VCaP (cell line): Measurements from ENCODE around the gene THOC1.

Source experiments
- H3K27ac ChIP-seq: fragments of 450-650 bp; 2 replicates; pipeline ENCODE4 v1.5.1; 2017
- TF ChIP-seq, protein P1 (sequence below): fragments of 450-650 bp; conservative IDR thresholded peaks from 2 replicates; pipeline ENCODE4 v1.5.1; 2017; ENCODE audit warnings: mild to moderate bottlenecking, moderate library complexity

THOC1 gene

DNA sequence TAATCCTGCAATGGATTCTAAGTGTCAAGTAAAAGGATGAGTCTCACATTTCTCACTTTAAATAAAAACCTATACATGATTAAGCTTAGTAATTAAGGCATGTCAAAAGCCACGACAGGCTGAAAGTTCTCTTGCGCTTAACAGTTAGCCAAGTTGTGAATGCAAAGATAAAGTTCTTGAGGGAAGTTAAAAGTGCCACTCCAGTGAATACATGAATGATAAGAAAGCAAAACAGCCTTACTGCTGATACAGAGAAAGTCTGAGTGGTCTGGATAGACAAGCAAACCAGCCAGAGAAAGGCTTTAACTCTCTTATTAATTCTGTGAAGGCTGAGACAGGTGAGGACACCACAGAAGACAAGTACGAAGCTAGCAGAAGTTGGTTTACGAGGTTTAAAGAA, 12.7 kb downstream of the THOC1 start:
- TF ChIP-seq, protein P1, sequence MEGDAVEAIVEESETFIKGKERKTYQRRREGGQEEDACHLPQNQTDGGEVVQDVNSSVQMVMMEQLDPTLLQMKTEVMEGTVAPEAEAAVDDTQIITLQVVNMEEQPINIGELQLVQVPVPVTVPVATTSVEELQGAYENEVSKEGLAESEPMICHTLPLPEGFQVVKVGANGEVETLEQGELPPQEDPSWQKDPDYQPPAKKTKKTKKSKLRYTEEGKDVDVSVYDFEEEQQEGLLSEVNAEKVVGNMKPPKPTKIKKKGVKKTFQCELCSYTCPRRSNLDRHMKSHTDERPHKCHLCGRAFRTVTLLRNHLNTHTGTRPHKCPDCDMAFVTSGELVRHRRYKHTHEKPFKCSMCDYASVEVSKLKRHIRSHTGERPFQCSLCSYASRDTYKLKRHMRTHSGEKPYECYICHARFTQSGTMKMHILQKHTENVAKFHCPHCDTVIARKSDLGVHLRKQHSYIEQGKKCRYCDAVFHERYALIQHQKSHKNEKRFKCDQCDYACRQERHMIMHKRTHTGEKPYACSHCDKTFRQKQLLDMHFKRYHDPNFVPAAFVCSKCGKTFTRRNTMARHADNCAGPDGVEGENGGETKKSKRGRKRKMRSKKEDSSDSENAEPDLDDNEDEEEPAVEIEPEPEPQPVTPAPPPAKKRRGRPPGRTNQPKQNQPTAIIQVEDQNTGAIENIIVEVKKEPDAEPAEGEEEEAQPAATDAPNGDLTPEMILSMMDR = no peak
- no peak overlapping the region for H3K27ac ChIP-seq

GRCh38 chr18:253121-253520, 14.7 kb downstream of the THOC1 start:
- TF ChIP-seq, protein P1 = no peak
- no peak overlapping the region for H3K27ac ChIP-seq

DNA sequence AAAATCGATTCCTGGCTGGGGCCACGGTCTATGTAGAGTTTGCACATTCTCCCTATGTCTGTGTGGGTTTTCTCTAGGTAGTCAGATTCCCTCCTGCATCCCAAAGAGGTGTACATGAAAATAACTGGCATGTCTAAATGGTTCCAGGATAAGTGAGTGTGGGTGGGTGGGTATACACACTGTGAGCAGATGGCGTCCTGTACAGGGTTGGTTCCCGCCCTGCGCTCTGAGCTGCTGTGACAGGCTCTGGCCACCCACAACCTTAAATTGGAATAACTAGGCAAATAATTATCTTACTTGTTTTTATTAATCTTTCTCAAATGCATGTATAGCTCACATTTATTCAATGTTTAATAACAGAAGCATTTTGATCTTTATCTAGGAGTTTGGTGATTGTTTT, 16.3 kb downstream of the THOC1 start:
- no peak overlapping the region for H3K27ac ChIP-seq
- TF ChIP-seq, protein P1 = no peak

DNA sequence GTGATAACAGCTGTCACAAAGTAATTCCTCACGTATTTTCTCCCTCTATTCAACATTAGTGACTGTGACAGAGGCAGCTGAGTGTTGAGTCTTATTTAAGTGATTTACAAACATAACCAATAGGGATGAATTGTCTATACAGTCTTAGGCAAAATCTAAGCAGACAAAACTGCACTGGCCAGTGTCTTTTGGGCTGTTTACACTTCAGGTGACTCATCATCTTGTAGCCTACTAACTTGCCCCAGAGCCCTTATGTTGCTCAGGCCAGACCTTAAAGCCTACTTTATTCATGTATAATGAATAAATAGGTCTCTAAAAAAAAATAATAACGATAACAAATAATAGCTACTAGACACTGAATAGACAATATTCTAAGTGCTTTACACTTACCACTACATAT, 17.2 kb downstream of the THOC1 start:
- TF ChIP-seq, protein P1 = no peak
- no peak overlapping the region for H3K27ac ChIP-seq

DNA sequence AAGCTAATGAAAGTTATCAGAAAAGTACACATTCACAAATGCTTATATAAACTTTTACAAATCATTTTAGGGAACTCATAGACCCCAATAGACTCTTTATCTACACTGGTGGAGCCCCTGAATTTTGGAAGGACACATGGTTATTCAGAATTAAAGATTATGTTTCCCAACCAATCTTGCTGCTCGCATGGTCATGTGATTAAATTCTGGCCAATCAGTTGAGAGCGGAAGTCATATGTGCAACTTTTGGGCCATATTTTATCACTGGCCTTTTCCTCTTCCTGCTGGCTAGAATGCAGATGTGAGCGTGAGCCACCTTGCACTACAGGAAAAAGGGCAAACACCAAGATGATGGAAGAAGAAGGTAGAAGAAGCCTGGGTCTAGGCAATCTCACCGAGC, 19.8 kb downstream of the THOC1 start:
- TF ChIP-seq, protein P1 = no peak
- H3K27ac ChIP-seq = no peak overlapping the region

DNA sequence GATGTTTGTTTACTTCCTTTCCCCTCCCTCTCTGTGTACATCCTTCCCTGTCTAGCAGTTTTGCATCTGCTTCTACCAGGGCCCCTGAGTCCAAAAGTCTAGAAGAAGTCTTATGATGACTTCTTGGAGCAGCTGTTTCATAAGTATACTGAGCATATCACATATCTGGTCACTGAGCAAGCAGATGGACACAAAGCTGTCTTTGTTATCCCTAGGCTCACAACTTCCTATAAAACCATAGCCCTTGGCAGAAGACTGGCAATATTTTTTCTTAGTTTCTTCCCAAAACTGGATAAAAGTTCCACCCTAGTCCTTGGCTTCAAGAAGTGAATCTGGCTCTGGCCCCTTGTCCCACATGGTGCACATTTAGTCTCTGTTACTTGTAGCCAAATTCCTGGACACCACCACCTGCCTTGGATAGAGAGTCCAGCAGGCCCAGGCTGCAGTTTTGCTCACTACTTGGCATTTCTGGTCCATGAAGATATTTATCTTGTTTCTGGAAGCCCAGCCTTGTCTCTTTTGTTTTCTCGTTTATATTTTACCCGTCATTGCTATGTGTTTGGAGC, 22.5 kb downstream of the THOC1 start:
- TF ChIP-seq, protein P1 = no peak
- no peak overlapping the region for H3K27ac ChIP-seq

DNA sequence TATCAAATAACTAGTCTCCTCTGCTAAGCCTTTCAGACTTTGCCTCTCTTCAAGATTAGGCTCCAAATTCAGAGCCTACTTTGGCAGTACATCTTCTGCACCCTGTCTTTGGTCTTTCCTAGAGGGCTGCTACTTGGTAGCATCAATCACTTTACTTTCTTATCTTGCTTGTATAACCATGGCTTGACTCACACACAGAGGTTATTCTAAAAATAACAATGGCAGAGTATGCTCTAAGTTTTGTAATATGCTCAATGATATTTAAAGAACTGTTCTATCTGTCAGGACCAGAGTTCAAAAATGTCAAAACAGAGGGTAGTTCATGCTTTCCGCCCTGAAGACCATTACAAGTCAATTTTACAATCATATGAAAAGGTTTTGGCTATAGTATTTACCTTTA, 27.7 kb downstream of the THOC1 start:
- TF ChIP-seq, protein P1 = no peak
- H3K27ac ChIP-seq = no peak overlapping the region

DNA sequence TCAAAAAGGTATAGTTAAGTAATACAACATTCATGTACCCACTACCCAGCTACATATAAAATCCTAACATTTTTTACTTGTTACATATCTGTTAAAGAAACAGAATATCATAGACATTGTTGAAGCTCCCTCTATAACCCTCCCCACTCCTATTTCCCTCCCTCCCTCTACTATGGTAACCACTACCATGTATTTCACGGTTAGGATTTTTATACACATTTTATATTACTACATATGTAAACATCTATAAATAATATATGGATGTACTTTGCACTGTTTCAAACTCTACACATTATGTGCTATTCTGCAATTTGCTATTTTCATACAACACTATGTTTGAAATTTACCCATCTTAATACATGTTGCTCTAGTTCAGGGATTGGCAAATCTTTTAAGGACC, 36.3 kb downstream of the THOC1 start:
- TF ChIP-seq, protein P1 = no peak
- H3K27ac ChIP-seq = 0 out of 2 replicates have a peak overlapping the region, but pooled peaks have one; percentile 0
